ENCODE measurements around the gene TACR1.

DNA sequence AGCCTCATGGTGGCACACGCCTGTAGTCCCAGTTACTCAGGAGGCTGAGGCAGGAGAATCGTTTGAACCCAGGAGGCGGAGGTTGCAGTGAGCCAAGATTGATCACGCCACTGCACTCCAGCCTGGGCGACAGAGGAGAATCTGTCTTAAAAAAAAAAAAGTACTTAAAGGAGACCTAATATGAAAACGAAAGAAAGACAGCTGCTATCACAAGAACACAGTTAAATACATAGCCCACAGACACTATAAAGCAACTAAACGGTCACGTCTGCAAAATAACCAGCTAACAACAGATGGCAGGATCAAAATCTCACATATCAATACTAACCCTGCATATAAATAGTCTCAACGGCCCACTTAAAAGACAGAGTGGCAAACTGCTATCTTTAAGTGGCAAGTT lies 43.9 kb upstream of the TACR1 start:
- TF ChIP-seq ARNT (IDR thresholded peaks at IDR 0.05) (no peak), ELF4 (IDR thresholded peaks at IDR 0.05) (no peak), SP1 (IDR thresholded peaks at IDR 0.05) (no peak), BHLHE40 (IDR thresholded peaks at IDR 0.05; ENCODE audit: borderline replicate concordance) (no peak)
